Measurements from ENCODE around the gene BBS9. TPM values are rescaled to one million over a fixed set of nuclear protein-coding genes. Genes with fewer than 3 reads are reported as not detected.

Gene BBS9
- total RNA-seq, 1 donor from 2014 or later, result 31.2 TPM

DNA sequence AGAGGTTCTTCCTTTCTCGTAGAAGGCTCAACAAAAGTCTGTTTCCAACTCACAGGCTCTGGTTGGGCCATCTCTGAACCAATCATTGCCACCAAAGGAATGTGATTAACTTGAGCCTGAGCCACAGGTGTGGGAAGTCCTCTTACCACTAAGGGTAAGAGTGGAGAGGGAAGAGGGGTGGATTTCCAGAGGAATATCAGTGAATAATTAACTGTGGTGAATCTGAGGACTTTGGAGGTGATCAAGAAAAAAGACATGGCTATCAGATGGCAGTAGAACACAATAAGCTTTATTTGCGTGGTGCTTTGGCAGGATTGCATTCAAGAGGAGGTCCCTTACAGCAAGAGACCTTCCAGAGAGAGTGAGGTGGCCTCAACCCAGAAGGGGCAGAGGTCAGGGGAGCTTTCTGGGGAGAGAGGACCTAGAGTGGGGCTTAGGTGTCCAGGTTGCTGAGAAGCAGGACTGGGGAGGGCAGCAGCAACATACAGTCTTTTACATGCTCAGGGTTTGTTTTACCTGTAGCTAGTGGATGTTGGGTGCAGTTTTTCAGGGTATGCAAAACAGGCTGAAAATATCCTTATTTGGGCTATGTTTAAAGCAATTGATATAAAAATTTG, 61.4 kb downstream of the BBS9 start:
- H3K27ac ChIP-seq, result no peak overlapping the region
- intact Hi-C loops (cut with DNase I), result no loop called here
- H3K36me3 ChIP-seq, result no peaks in the 10 kb centered on the region
- no peaks in the 10 kb centered on the region for H3K4me1 ChIP-seq
- no peak for TF ChIP-seq POLR2AphosphoS5 (IDR thresholded peaks at IDR 0.05; ENCODE audit: insufficient read depth in 1 of 2, low read depth in 1 of 2)
- TF ChIP-seq, protein P1, sequence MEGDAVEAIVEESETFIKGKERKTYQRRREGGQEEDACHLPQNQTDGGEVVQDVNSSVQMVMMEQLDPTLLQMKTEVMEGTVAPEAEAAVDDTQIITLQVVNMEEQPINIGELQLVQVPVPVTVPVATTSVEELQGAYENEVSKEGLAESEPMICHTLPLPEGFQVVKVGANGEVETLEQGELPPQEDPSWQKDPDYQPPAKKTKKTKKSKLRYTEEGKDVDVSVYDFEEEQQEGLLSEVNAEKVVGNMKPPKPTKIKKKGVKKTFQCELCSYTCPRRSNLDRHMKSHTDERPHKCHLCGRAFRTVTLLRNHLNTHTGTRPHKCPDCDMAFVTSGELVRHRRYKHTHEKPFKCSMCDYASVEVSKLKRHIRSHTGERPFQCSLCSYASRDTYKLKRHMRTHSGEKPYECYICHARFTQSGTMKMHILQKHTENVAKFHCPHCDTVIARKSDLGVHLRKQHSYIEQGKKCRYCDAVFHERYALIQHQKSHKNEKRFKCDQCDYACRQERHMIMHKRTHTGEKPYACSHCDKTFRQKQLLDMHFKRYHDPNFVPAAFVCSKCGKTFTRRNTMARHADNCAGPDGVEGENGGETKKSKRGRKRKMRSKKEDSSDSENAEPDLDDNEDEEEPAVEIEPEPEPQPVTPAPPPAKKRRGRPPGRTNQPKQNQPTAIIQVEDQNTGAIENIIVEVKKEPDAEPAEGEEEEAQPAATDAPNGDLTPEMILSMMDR (IDR thresholded peaks at IDR 0.05), result no peak
- TF ChIP-seq POLR2A (IDR thresholded peaks at IDR 0.05), result no peak
- DNase-seq (ENCODE audit: extremely low spot score in 2 of 2), result no peak
- H3K4me3 ChIP-seq, result no peak overlapping the region
- H3K9me3 ChIP-seq, result no peaks in the 10 kb centered on the region
- no peaks in the 10 kb centered on the region for H3K27me3 ChIP-seq

DNA sequence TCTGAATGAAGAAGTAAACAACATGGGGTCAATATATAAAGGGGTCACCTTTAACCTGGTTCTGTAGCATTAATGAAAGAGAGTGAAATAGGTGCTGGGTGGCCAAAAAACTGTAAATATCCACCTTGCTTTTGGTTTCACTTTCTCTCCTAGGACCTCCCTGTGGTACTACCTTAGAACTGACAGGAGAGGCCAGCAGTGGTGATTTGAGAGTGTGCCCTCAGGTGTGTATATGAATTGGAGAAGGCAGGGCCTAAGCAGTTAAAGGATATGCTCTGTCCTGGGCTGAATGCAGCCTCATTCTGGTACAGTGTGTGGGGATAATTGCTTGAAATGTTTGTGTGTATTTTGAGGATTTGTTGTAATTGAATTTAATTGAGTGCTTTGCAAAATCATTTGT, 62.0 kb downstream of the BBS9 start:
- Histone ChIP-seq H3K27ac (no peak overlapping the region), H3K4me3 (no peak overlapping the region), H3K36me3 (no peaks in the 10 kb centered on the region), H3K4me1 (no peaks in the 10 kb centered on the region), H3K27me3 (no peaks in the 10 kb centered on the region), H3K9me3 (no peaks in the 10 kb centered on the region)
- intact Hi-C loops (cut with DNase I), result no loop called here
- TF ChIP-seq POLR2A (IDR thresholded peaks at IDR 0.05), result no peak
- DNase-seq (ENCODE audit: extremely low spot score in 2 of 2), result no peak

DNA sequence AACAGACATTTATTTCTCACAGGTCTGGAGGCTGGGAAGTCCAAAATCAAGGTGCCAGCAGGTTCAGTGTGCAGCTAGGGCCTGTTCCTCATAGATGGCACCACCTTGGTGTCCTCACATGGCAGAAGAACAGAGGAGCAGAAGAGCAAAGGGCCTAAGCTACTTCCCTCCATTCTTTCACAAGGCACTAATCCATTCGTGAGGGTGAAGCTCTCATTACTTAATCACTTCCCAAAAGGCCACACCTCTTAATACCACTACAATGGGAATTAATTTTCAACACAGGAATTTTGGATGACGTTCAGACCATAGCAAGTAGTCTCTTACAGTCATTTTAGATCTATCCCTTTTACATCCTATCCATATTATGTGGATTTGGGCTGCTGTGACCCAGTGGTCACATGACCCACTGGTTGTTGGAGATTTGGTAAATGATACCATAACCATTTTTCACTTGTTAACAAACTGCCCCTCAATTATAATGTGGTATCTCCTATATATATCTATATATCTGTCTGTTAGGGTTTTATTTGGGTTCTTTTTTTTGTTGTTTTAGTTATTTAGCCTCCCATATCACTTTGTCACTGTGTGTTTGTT, 63.4 kb downstream of the BBS9 start:
- Histone ChIP-seq H3K27ac (no peak overlapping the region), H3K27me3 (no peaks in the 10 kb centered on the region), H3K9me3 (no peaks in the 10 kb centered on the region), H3K4me3 (no peak overlapping the region), H3K4me1 (no peaks in the 10 kb centered on the region), H3K36me3 (no peaks in the 10 kb centered on the region)
- intact Hi-C loops (cut with DNase I), result no loop called here
- no peak for DNase-seq (ENCODE audit: extremely low spot score in 2 of 2)
- TF ChIP-seq, protein P1 (IDR thresholded peaks at IDR 0.05), result no peak
- TF ChIP-seq POLR2A (IDR thresholded peaks at IDR 0.05) (no peak), POLR2AphosphoS5 (IDR thresholded peaks at IDR 0.05; ENCODE audit: insufficient read depth in 1 of 2, low read depth in 1 of 2) (no peak)

DNA sequence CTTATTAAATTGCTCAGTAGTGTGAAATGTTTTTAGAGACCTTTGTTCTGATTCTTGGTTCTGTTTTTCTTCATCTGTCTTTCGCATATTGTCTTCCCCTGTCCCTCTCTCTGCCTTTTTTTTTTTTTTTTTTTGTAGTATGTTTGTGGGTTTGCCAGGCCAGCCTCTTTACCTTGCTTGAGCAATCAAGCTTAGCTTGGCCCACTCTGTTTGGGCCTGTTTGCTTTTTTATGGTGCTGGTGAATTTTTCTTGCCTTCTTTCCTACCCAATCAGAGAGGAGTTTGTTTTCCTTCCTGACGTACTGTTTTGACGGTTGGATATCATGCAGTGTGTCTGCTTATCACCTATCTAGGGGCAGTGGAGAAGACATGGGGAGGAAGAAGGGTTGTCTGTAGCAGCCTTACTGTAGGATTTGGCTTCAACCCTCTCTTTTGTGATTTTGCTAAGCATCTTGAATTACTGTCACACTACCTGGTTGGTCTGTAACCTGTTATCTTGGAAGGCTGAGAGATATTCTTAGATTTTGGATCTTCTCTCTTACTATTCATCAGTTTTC, 64.0 kb downstream of the BBS9 start:
- Histone ChIP-seq H3K9me3 (no peaks in the 10 kb centered on the region), H3K27ac (no peak overlapping the region), H3K4me3 (no peak overlapping the region), H3K4me1 (no peaks in the 10 kb centered on the region), H3K36me3 (no peaks in the 10 kb centered on the region), H3K27me3 (no peaks in the 10 kb centered on the region)
- no peak for DNase-seq (ENCODE audit: extremely low spot score in 2 of 2)
- TF ChIP-seq POLR2A (IDR thresholded peaks at IDR 0.05), result no peak
- TF ChIP-seq, protein P1 (IDR thresholded peaks at IDR 0.05), result no peak
- no peak for TF ChIP-seq POLR2AphosphoS5 (IDR thresholded peaks at IDR 0.05; ENCODE audit: insufficient read depth in 1 of 2, low read depth in 1 of 2)
- intact Hi-C loops (cut with DNase I), result no loop called here

DNA sequence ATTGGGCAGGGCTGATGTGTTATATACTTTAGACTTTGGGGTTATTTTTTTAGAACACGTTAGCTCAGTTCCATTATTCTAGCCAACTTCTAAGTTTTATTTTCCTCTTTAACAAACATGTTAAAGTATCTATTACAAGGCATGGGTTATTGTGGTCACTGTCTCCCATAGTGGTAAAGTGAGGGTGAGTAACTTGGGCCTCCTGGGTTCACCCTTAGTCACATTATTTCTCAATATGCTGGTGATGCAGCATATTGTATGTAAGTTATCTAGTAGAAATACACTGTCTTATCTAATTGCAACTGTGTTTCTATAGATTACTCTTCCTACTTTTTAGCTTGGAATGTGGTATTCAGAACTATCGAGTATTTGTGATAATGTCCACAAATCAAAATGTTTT, 65.9 kb downstream of the BBS9 start:
- no peaks in the 10 kb centered on the region for H3K27me3 ChIP-seq
- H3K36me3 ChIP-seq, result no peaks in the 10 kb centered on the region
- H3K27ac ChIP-seq, result no peak overlapping the region
- no peaks in the 10 kb centered on the region for H3K9me3 ChIP-seq
- DNase-seq (ENCODE audit: extremely low spot score in 2 of 2), result no peak
- H3K4me1 ChIP-seq, result no peaks in the 10 kb centered on the region
- H3K4me3 ChIP-seq, result no peak overlapping the region
- TF ChIP-seq POLR2AphosphoS5 (IDR thresholded peaks at IDR 0.05; ENCODE audit: insufficient read depth in 1 of 2, low read depth in 1 of 2), result no peak
- TF ChIP-seq, protein P1 (IDR thresholded peaks at IDR 0.05), result no peak
- no peak for TF ChIP-seq POLR2A (IDR thresholded peaks at IDR 0.05)
- intact Hi-C loops (cut with DNase I), result no loop called here
